ENCODE data around the gene SYNGR2. TPM values are rescaled to one million over a fixed set of nuclear protein-coding genes. Genes with fewer than 3 reads are reported as not detected.

The SYNGR2 gene
- total RNA-seq, 2 experiments from 2014 or later, result 79.1 to 89.2 TPM

- no peak for ATAC-seq
- Mint-ChIP-seq H3K4me3 (peak overlapping the region; percentile 94), H3K27me3 (no peaks in the 10 kb centered on the region), H3K36me3 (ENCODE audit: low read depth) (peaks cover 50% of the 10 kb centered on the region), H3K9me3 (ENCODE audit: low read depth) (no peaks in the 10 kb centered on the region), H3K27ac (peak overlapping the region; percentile 58), H3K4me1 (peaks cover 68% of the 10 kb centered on the region)
- intact Hi-C loops (cut with DNase I, micrococcal nuclease), result loop anchor here (1.0 to 10.0 kb wide), 3 partner anchors 8 to 670 kb away; no protein-coding TSS in a partner anchor
- no peak for DNase-seq
- POLR2A ChIA-PET, result interaction anchor here (0.6 to 1.4 kb wide), 6 partner anchors 9 to 617 kb away, joined by 3 to 9 read pairs (median 4); no protein-coding TSS in a partner anchor
- CTCF ChIA-PET, result interaction anchor here (0.6 to 2.1 kb wide), 3 partner anchors 10 to 238 kb away, joined by 3 to 9 read pairs (median 8); no protein-coding TSS in a partner anchor
Measured at GRCh38 chr17:78124836-78125137, 43.6 kb upstream of the SYNGR2 start.

GRCh38 chr17:78125138-78125913, 43.1 kb upstream of the SYNGR2 start:
- H3K4me1 Mint-ChIP-seq, result peaks cover 72% of the 10 kb centered on the region
- DNase-seq (peak; percentile 63), ATAC-seq (no peak)
- intact Hi-C loops (cut with DNase I, micrococcal nuclease), result loop anchor here (5.0 to 10.0 kb wide), 2 partner anchors 663 to 671 kb away; no protein-coding TSS in a partner anchor
- H3K27me3 Mint-ChIP-seq, result no peaks in the 10 kb centered on the region
- peaks cover 50% of the 10 kb centered on the region for H3K36me3 Mint-ChIP-seq (ENCODE audit: low read depth)
- ChIA-PET POLR2A (interaction anchor here (0.6 to 1.4 kb wide), 7 partner anchors 9 to 618 kb away, joined by 3 to 9 read pairs (median 3); no protein-coding TSS in a partner anchor), CTCF (interaction anchor here (0.6 to 2.1 kb wide), 4 partner anchors 9 to 237 kb away, joined by 3 to 9 read pairs (median 7); no protein-coding TSS in a partner anchor)
- H3K4me3 Mint-ChIP-seq, result peak overlapping the region; percentile 94
- H3K9me3 Mint-ChIP-seq (ENCODE audit: low read depth), result no peaks in the 10 kb centered on the region
- peak overlapping the region; percentile 58 for H3K27ac Mint-ChIP-seq

- Mint-ChIP-seq H3K4me3 (peak overlapping the region; percentile 94), H3K27me3 (no peaks in the 10 kb centered on the region), H3K36me3 (ENCODE audit: low read depth) (peaks cover 48% of the 10 kb centered on the region), H3K4me1 (peaks cover 64% of the 10 kb centered on the region), H3K9me3 (ENCODE audit: low read depth) (no peaks in the 10 kb centered on the region), H3K27ac (peak overlapping the region; percentile 79)
- DNase-seq, result peak; percentile 31
- CTCF ChIA-PET, result interaction anchor here (0.6 to 2.5 kb wide), 5 partner anchors 11 to 1686 kb away, joined by 3 to 13 read pairs (median 6); no protein-coding TSS in a partner anchor
- intact Hi-C loops (cut with DNase I, micrococcal nuclease), result loop anchor here (5.0 to 10.0 kb wide), 2 partner anchors 664 to 671 kb away; no protein-coding TSS in a partner anchor
- POLR2A ChIA-PET, result interaction anchor here (1.0 to 1.4 kb wide), 2 partner anchors 8 to 14 kb away, joined by 3 read pairs; no protein-coding TSS in a partner anchor
- no peak for ATAC-seq
Measured at GRCh38 chr17:78125976-78126894, 42.1 kb upstream of the SYNGR2 start.

GRCh38 chr17:78126895-78127238, 41.5 kb upstream of the SYNGR2 start:
- intact Hi-C loops (cut with DNase I, micrococcal nuclease), result loop anchor here (5.0 to 10.0 kb wide), 2 partner anchors 665 to 672 kb away; no protein-coding TSS in a partner anchor
- Mint-ChIP-seq H3K4me1 (peaks cover 58% of the 10 kb centered on the region), H3K36me3 (ENCODE audit: low read depth) (peaks cover 42% of the 10 kb centered on the region), H3K4me3 (peak overlapping the region; percentile 94), H3K27me3 (no peaks in the 10 kb centered on the region), H3K27ac (peak overlapping the region; percentile 79), H3K9me3 (ENCODE audit: low read depth) (no peaks in the 10 kb centered on the region)
- no peak for DNase-seq
- POLR2A ChIA-PET, result interaction anchor here (0.7 kb wide), 1 partner anchor 14 kb away, joined by 4 read pairs; no protein-coding TSS in a partner anchor
- CTCF ChIA-PET, result interaction anchor here (1.2 to 2.5 kb wide), 3 partner anchors 10 to 14 kb away, joined by 6 to 13 read pairs (median 9); no protein-coding TSS in a partner anchor
- no peak for ATAC-seq

- peak; percentile 27 for ATAC-seq
- H3K4me1 Mint-ChIP-seq, result peaks cover 53% of the 10 kb centered on the region
- peak overlapping the region; percentile 94 for H3K4me3 Mint-ChIP-seq
- H3K27ac Mint-ChIP-seq, result peak overlapping the region; percentile 79
- H3K27me3 Mint-ChIP-seq, result no peaks in the 10 kb centered on the region
- ChIA-PET CTCF (interaction anchor here (0.9 to 2.5 kb wide), 4 partner anchors 10 to 14 kb away, joined by 3 to 13 read pairs (median 5); no protein-coding TSS in a partner anchor), POLR2A (interaction anchor here (0.5 to 1.4 kb wide), 4 partner anchors 9 to 44 kb away, joined by 3 to 4 read pairs (median 3); no protein-coding TSS in a partner anchor)
- peaks cover 41% of the 10 kb centered on the region for H3K36me3 Mint-ChIP-seq (ENCODE audit: low read depth)
- no peaks in the 10 kb centered on the region for H3K9me3 Mint-ChIP-seq (ENCODE audit: low read depth)
- peak; percentile 80 for DNase-seq
- intact Hi-C loops (cut with DNase I, micrococcal nuclease), result loop anchor here (5.0 to 10.0 kb wide), 2 partner anchors 665 to 673 kb away; no protein-coding TSS in a partner anchor
Measured at GRCh38 chr17:78127239-78127887, 41.0 kb upstream of the SYNGR2 start.

GRCh38 chr17:78127888-78128550, 40.4 kb upstream of the SYNGR2 start:
- Mint-ChIP-seq H3K36me3 (ENCODE audit: low read depth) (peaks cover 40% of the 10 kb centered on the region), H3K4me3 (peak overlapping the region; percentile 94), H3K27ac (peak overlapping the region; percentile 79), H3K9me3 (ENCODE audit: low read depth) (no peaks in the 10 kb centered on the region), H3K27me3 (no peaks in the 10 kb centered on the region), H3K4me1 (peaks cover 52% of the 10 kb centered on the region)
- ChIA-PET CTCF (interaction anchor here (0.9 to 2.5 kb wide), 5 partner anchors 9 to 48 kb away, joined by 3 to 13 read pairs (median 4); no protein-coding TSS in a partner anchor), POLR2A (interaction anchor here (1.2 to 1.4 kb wide), 2 partner anchors 8 to 43 kb away, joined by 3 read pairs; no protein-coding TSS in a partner anchor)
- intact Hi-C loops (cut with DNase I, micrococcal nuclease), result loop anchor here (1.0 to 10.0 kb wide), 5 partner anchors 12 to 673 kb away; partner anchors contain the start of genes SYNGR2 (in 1 of the 2) and TNRC6C (in 1 of the 2)
- ATAC-seq, result no peak
- DNase-seq, result peak; percentile 39

- Mint-ChIP-seq H3K9me3 (ENCODE audit: low read depth) (no peaks in the 10 kb centered on the region), H3K27me3 (no peaks in the 10 kb centered on the region), H3K4me3 (peak within 1 kb of the TSS; percentile 94), H3K27ac (peak within 1 kb of the TSS; percentile 96), H3K4me1 (peaks cover 52% of the 10 kb centered on the region), H3K36me3 (ENCODE audit: low read depth) (peaks cover 40% of the 10 kb centered on the region)
- intact Hi-C loops (cut with DNase I, micrococcal nuclease), result loop anchor here (1.0 to 10.0 kb wide), 6 partner anchors 12 to 674 kb away; partner anchors contain the start of genes AFMID (in 1 of the 2), SYNGR2 (in 1 of the 2), TK1 (in 1 of the 2) and TNRC6C (in 1 of the 2)
- POLR2A ChIA-PET, result interaction anchor here (1.2 to 1.4 kb wide), 2 partner anchors 7 to 42 kb away, joined by 3 read pairs; no protein-coding TSS in a partner anchor
- ATAC-seq (peak; percentile 31), DNase-seq (peak; percentile 87)
- CTCF ChIA-PET, result interaction anchor here (1.1 to 2.5 kb wide), 3 partner anchors 8 to 47 kb away, joined by 4 to 13 read pairs (median 13); no protein-coding TSS in a partner anchor
Measured at GRCh38 chr17:78128551-78129350, 39.6 kb upstream of the SYNGR2 start, which contains the start of gene TMC6. TMC6 (minus strand) TSS chr17:78128755; CDS start chr17:78126832, 1,923 bp downstream.

- ChIA-PET CTCF (interaction anchor here (1.1 to 2.5 kb wide), 3 partner anchors 10 to 45 kb away, joined by 3 to 13 read pairs (median 6); no protein-coding TSS in a partner anchor), POLR2A (interaction anchor here (0.7 kb wide), 1 partner anchor 13 kb away, joined by 3 read pairs; no protein-coding TSS in a partner anchor)
- peak overlapping the region; percentile 96 for H3K27ac Mint-ChIP-seq
- intact Hi-C loops (cut with DNase I, micrococcal nuclease), result loop anchor here (1.0 to 10.0 kb wide), 9 partner anchors 8 to 675 kb away; partner anchors contain the start of genes SYNGR2 (in 2 of the 2), AFMID (in 1 of the 2), SOCS3 (in 1 of the 2) and TK1 (in 1 of the 2)
- H3K4me1 Mint-ChIP-seq, result peaks cover 52% of the 10 kb centered on the region
- ATAC-seq (peak; percentile 3), DNase-seq (peak; percentile 74)
- no peaks in the 10 kb centered on the region for H3K27me3 Mint-ChIP-seq
- peak overlapping the region; percentile 94 for H3K4me3 Mint-ChIP-seq
- H3K36me3 Mint-ChIP-seq (ENCODE audit: low read depth), result peaks cover 40% of the 10 kb centered on the region
- H3K9me3 Mint-ChIP-seq (ENCODE audit: low read depth), result no peaks in the 10 kb centered on the region
Measured at GRCh38 chr17:78129351-78130089, 38.9 kb upstream of the SYNGR2 start.
